Measurements from ENCODE around the gene SLC6A6.

DNA sequence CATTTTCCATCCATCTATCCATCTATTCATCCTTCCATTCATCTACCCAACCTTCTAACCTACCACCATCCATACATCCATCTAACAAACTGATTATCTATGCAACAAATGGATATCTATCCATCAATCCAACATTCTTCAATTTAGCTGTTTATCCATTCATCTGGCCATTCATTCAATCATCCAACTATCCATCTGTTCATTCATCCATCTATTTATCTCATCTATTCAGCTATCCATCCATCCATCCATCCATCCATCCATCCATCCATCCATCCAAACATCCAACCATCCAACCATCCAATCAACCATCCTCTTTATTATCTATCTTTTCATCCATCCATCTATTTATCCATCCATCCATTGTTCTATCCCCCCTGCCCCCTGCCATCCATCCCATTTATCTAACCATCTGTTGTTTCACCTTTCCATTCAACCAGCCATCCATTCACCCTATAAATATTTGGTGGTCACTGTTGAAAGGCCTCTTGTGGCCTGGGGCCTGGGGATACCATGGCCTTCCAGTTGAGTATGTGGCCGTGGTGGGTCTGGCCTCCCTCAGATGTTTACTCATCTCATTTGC lies 44.7 kb downstream of the SLC6A6 start:
- TF ChIP-seq, protein P1, sequence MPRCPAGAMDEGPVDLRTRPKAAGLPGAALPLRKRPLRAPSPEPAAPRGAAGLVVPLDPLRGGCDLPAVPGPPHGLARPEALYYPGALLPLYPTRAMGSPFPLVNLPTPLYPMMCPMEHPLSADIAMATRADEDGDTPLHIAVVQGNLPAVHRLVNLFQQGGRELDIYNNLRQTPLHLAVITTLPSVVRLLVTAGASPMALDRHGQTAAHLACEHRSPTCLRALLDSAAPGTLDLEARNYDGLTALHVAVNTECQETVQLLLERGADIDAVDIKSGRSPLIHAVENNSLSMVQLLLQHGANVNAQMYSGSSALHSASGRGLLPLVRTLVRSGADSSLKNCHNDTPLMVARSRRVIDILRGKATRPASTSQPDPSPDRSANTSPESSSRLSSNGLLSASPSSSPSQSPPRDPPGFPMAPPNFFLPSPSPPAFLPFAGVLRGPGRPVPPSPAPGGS (IDR thresholded peaks at IDR 0.05; ENCODE audit: borderline replicate concordance, insufficient read depth, low read depth, low read length, poor library complexity, severe bottlenecking), result no peak
- TF ChIP-seq, protein P2, sequence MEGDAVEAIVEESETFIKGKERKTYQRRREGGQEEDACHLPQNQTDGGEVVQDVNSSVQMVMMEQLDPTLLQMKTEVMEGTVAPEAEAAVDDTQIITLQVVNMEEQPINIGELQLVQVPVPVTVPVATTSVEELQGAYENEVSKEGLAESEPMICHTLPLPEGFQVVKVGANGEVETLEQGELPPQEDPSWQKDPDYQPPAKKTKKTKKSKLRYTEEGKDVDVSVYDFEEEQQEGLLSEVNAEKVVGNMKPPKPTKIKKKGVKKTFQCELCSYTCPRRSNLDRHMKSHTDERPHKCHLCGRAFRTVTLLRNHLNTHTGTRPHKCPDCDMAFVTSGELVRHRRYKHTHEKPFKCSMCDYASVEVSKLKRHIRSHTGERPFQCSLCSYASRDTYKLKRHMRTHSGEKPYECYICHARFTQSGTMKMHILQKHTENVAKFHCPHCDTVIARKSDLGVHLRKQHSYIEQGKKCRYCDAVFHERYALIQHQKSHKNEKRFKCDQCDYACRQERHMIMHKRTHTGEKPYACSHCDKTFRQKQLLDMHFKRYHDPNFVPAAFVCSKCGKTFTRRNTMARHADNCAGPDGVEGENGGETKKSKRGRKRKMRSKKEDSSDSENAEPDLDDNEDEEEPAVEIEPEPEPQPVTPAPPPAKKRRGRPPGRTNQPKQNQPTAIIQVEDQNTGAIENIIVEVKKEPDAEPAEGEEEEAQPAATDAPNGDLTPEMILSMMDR (IDR thresholded peaks at IDR 0.05 in 2 of 3, conservative IDR thresholded peaks at IDR 0.05 in 1 of 3; ENCODE audit: control insufficient read depth in 2 of 3, extremely low read depth in 1 of 3, insufficient read depth in 1 of 3, low read depth in 3 of 3, low read length in 3 of 3), result no peak
- TF ChIP-seq SMC3 (IDR thresholded peaks at IDR 0.05; ENCODE audit: borderline replicate concordance, low read length), result no peak
- no peak for TF ChIP-seq MEF2B (IDR thresholded peaks at IDR 0.05; ENCODE audit: partially characterized antibody, poor library complexity, severe bottlenecking)
- TF ChIP-seq, protein P3, sequence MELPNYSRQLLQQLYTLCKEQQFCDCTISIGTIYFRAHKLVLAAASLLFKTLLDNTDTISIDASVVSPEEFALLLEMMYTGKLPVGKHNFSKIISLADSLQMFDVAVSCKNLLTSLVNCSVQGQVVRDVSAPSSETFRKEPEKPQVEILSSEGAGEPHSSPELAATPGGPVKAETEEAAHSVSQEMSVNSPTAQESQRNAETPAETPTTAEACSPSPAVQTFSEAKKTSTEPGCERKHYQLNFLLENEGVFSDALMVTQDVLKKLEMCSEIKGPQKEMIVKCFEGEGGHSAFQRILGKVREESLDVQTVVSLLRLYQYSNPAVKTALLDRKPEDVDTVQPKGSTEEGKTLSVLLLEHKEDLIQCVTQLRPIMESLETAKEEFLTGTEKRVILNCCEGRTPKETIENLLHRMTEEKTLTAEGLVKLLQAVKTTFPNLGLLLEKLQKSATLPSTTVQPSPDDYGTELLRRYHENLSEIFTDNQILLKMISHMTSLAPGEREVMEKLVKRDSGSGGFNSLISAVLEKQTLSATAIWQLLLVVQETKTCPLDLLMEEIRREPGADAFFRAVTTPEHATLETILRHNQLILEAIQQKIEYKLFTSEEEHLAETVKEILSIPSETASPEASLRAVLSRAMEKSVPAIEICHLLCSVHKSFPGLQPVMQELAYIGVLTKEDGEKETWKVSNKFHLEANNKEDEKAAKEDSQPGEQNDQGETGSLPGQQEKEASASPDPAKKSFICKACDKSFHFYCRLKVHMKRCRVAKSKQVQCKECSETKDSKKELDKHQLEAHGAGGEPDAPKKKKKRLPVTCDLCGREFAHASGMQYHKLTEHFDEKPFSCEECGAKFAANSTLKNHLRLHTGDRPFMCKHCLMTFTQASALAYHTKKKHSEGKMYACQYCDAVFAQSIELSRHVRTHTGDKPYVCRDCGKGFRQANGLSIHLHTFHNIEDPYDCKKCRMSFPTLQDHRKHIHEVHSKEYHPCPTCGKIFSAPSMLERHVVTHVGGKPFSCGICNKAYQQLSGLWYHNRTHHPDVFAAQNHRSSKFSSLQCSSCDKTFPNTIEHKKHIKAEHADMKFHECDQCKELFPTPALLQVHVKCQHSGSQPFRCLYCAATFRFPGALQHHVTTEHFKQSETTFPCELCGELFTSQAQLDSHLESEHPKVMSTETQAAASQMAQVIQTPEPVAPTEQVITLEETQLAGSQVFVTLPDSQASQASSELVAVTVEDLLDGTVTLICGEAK (IDR thresholded peaks at IDR 0.05; ENCODE audit: borderline replicate concordance), result no peak

Measured in GM12878 (cell line).